Type B pancreatic cell (in vitro differentiated cells): ENCODE data around the gene FOCAD. TPM values are rescaled to one million over a fixed set of nuclear protein-coding genes. Genes with fewer than 3 reads are reported as not detected.
A peak's percentile ranks its signal among the peaks of the same experiment; 100 is the strongest.

Source experiments
- DNase-seq: peaks from one replicate; pipeline ENCODE4 v3.0.0; 2021; ENCODE audit warnings: mixed read lengths; ENCODE audit not compliant: unreplicated experiment; ENCODE audit errors: extremely low spot score
- H3K27ac Mint-ChIP-seq: 2 replicates; pipeline ENCODE4 v1.8.0; 2021; ENCODE audit warnings: mild to moderate bottlenecking, mixed read lengths
- H3K27me3 Mint-ChIP-seq: 2 replicates; pipeline ENCODE4 v1.8.0; 2021; ENCODE audit warnings: mixed read lengths
- H3K36me3 Mint-ChIP-seq: 2 replicates; pipeline ENCODE4 v1.8.0; 2021; ENCODE audit warnings: mixed read lengths
- H3K4me1 Mint-ChIP-seq: one replicate; pipeline ENCODE4 v1.8.0; 2021; ENCODE audit warnings: mixed read lengths; ENCODE audit not compliant: unreplicated experiment
- H3K4me3 Mint-ChIP-seq: 2 replicates; pipeline ENCODE4 v1.8.0; 2021; ENCODE audit warnings: mild to moderate bottlenecking, mixed read lengths
- H3K9me3 Mint-ChIP-seq: 2 replicates; pipeline ENCODE4 v1.8.0; 2021; ENCODE audit warnings: mixed read lengths
- total RNA-seq: library from RNA; stranded (reverse); gene quantifications from 2 replicates; pipeline ENCODE4 v1.2.1, GENCODE V29; 2021; ENCODE audit warnings: low replicate concordance
- TF ChIP-seq, protein P1 (sequence below): fragments of 200-600 bp; sonication (generic); conservative IDR thresholded peaks from 2 replicates; pipeline ENCODE4 v1.5.0; 2021; ENCODE audit warnings: antibody characterized with exemption, mild to moderate bottlenecking

FOCAD gene
- total RNA-seq, 1 donor from 2014 or later = 51.0 TPM

DNA sequence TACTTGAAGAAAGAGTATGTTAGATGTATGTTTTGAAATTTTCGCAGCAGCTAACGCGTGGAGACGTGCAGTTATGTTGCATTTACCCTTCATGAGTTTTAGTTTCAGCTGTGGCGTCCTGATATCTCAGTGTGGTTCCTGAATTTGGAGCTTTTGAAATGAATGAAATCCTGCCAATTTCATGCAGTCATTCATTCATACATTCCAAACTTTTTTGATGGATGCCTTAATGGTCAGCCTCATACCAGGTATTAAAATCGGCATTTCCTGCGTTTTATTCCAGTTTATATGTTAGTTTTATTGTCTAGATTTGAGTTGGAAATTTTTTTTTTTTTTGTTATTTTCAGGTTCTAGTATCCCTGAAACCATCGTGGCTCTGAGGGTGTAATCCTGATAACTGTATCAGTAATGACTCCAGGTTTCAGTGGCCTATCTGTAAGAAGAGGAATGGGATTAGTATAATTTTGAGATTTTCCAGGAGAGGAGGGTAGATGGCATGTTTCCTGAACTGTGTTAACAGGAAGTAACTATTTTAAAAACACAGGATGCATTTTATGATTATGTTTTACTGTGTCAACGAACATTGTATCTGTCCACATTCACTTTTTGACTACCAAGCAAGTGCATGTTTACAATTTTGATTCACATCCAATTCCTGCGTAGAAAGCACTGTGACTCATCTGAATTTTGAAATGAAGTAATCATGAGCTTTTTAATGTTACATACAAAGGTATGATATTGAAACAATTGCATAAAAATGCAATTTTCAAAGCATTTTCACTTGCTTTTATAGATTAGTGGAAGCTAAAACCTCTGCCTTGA is 1.0 kb downstream of the FOCAD start:
- DNase-seq = no peak

DNA sequence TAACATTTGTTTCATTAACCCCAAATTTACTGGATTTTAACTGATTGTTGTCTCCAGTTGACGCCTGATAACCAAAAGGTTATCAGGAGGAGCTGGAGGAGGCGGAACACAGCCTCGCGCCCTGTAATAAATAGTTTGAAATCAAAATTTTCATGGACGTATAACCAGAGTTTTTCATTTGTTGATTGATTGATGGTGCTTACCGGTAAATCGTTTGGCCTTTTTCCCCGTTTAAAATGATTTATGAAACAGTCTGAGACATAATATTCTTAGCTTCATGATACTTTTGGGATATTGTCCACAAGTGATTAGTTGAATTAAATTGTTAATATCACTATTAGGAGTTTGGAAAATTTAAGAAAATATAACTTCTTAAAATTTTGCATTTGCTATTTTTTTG is 1.7 kb downstream of the FOCAD start:
- Mint-ChIP-seq H3K27me3 (no peaks in the 10 kb centered on the region), H3K9me3 (no peaks in the 10 kb centered on the region), H3K27ac (no peak overlapping the region), H3K36me3 (no peaks in the 10 kb centered on the region), H3K4me3 (peak overlapping the region; percentile 92), H3K4me1 (peaks cover 17% of the 10 kb centered on the region)
- TF ChIP-seq, protein P1, sequence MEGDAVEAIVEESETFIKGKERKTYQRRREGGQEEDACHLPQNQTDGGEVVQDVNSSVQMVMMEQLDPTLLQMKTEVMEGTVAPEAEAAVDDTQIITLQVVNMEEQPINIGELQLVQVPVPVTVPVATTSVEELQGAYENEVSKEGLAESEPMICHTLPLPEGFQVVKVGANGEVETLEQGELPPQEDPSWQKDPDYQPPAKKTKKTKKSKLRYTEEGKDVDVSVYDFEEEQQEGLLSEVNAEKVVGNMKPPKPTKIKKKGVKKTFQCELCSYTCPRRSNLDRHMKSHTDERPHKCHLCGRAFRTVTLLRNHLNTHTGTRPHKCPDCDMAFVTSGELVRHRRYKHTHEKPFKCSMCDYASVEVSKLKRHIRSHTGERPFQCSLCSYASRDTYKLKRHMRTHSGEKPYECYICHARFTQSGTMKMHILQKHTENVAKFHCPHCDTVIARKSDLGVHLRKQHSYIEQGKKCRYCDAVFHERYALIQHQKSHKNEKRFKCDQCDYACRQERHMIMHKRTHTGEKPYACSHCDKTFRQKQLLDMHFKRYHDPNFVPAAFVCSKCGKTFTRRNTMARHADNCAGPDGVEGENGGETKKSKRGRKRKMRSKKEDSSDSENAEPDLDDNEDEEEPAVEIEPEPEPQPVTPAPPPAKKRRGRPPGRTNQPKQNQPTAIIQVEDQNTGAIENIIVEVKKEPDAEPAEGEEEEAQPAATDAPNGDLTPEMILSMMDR = no peak
- DNase-seq = no peak

More for the DNA sequence above, 1.0 kb downstream of the FOCAD start:
- TF ChIP-seq, protein P1 = no peak
- peak overlapping the region; percentile 89 for H3K27ac Mint-ChIP-seq
- H3K9me3 Mint-ChIP-seq = no peaks in the 10 kb centered on the region
- H3K4me3 Mint-ChIP-seq = peak overlapping the region; percentile 92
- no peaks in the 10 kb centered on the region for H3K36me3 Mint-ChIP-seq
- peaks cover 17% of the 10 kb centered on the region for H3K4me1 Mint-ChIP-seq
- no peaks in the 10 kb centered on the region for H3K27me3 Mint-ChIP-seq

DNA sequence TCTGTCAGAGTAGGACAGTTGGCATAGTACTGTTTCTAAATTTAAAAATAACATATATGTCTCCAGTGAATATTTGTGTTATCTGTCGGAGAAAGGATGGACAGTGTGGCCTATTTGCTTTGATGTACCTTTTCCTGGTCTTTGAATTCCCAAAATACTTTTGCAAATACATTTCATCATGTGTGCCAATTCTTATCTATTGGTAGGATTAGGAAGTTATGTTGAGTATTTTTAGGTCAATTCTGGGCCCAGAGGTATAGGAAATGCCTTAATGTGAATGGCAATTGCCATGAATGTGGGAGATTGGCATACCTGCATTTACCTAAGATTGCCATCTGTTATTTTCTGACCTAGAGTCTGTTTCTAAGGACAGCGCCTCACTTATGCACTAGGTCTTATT is 5.8 kb downstream of the FOCAD start:
- Mint-ChIP-seq H3K27me3 (no peaks in the 10 kb centered on the region), H3K4me1 (peaks cover 16% of the 10 kb centered on the region), H3K27ac (no peak overlapping the region), H3K4me3 (no peak overlapping the region), H3K9me3 (no peaks in the 10 kb centered on the region), H3K36me3 (peaks cover 7% of the 10 kb centered on the region)
- TF ChIP-seq, protein P1 = no peak
- no peak for DNase-seq

DNA sequence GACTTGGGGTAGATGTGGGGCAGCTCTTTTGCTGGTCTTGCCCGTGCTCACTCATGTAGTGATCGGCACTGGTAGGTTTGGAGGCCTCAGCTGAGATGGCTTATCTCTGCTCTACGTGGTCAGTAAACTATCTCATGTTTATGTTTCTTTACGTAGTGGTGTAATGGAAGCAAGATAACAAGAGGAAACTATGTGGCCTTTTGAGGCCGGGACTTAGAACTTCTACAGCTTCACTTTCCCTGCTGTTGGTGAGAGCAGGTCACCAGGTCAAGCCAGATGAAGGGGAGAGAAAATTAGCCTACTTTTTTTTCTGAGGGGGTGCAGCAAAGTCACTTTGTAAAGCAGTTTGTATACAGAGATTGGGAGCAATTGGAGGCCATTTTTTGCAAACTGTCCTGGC is 8.5 kb downstream of the FOCAD start:
- TF ChIP-seq, protein P1 = no peak
- no peaks in the 10 kb centered on the region for H3K27me3 Mint-ChIP-seq
- H3K27ac Mint-ChIP-seq = no peak overlapping the region
- no peak overlapping the region for H3K4me3 Mint-ChIP-seq
- H3K9me3 Mint-ChIP-seq = no peaks in the 10 kb centered on the region
- peaks cover 14% of the 10 kb centered on the region for H3K36me3 Mint-ChIP-seq
- DNase-seq = no peak
- H3K4me1 Mint-ChIP-seq = peaks cover 10% of the 10 kb centered on the region

DNA sequence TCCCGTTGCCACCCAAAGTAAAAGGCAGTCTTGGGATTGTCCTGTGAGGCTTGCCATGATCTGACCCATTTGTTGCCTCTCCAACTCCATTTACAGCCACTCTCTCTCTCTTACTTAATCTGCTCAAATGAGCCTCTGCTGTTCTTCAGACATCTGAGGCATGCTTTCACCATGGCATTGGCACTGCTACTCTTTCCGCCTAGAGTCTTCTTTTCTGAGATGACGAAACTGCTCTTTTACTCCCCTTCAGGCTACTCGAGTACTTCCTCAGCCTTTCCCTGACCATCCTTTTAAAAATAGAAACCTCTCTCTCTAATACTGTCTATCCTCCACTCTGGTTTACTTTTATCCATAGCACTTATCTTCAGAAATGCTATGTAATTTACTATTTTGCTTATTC is 9.0 kb downstream of the FOCAD start:
- TF ChIP-seq, protein P1 = no peak
- Mint-ChIP-seq H3K4me1 (peaks cover 10% of the 10 kb centered on the region), H3K27ac (no peak overlapping the region), H3K9me3 (no peaks in the 10 kb centered on the region), H3K27me3 (no peaks in the 10 kb centered on the region), H3K4me3 (no peak overlapping the region), H3K36me3 (peaks cover 14% of the 10 kb centered on the region)
- no peak for DNase-seq
